ENCODE measurements around the gene ZCCHC3. TPM values are rescaled to one million over a fixed set of nuclear protein-coding genes. Genes with fewer than 3 reads are reported as not detected.
"Not testable (repeated sequence)": the region's sequence is repeated elsewhere in the genome, so short reads cannot be mapped to it uniquely, and the experiment has no call there.

Gene ZCCHC3
- total RNA-seq, 1 donor: 11.6 TPM

DNA sequence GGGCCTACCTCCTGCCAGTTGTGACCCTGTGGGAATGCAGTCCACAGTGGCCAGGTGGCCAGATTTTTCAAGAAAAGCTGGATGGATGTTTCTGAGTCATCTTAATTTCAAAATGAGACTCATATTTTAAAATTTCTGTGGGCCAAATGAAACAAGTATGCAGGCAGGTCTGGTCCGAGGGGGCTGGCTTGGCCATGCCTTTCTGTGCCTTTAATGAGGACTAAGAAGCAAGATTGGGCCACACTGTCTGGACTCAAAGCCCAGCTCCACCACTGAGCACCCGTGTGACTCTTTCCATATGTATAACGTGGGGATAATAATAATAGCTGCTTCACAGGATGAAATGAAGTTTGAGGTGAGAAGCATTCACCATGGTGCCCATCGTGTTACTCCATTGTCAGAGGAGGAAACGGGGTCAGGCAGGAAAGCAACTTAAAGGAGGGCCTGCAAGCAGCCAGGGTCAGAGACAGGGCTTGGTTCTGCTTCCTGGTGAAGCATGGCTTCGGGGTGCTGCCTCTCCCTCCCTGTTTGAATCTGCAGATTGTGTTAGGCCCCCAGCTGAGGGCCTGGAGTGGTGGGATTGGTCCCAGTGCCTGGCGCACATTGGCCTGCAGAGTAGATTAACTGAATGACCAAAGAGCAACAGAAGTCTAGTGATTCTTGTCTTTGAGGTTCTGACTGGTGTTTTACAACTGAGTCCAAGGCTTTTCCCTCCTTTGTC is 31.8 kb downstream of the ZCCHC3 start:
- H3K4me3 ChIP-seq (ENCODE audit: low read depth, low read length): peak overlapping the region; percentile 90

DNA sequence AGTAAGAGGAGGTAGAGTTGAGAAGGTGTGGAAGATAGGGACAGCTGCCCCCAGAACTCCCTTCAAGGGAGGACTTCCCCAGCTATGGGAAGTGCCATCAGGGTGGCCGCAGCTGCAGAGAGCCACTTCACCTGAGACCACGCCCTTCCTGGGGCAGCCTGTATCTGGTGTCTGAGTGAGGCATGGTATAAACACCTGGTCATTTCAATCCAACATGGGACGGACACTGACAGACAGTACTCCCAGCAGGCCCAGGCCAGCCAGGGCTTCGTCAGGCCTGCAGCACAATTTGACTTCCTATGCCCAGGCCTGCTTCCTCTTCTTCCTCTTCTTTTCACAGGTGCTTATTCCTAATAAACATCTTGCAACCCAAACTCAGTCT is 32.5 kb downstream of the ZCCHC3 start:
- TF ChIP-seq, protein P1, sequence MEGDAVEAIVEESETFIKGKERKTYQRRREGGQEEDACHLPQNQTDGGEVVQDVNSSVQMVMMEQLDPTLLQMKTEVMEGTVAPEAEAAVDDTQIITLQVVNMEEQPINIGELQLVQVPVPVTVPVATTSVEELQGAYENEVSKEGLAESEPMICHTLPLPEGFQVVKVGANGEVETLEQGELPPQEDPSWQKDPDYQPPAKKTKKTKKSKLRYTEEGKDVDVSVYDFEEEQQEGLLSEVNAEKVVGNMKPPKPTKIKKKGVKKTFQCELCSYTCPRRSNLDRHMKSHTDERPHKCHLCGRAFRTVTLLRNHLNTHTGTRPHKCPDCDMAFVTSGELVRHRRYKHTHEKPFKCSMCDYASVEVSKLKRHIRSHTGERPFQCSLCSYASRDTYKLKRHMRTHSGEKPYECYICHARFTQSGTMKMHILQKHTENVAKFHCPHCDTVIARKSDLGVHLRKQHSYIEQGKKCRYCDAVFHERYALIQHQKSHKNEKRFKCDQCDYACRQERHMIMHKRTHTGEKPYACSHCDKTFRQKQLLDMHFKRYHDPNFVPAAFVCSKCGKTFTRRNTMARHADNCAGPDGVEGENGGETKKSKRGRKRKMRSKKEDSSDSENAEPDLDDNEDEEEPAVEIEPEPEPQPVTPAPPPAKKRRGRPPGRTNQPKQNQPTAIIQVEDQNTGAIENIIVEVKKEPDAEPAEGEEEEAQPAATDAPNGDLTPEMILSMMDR (IDR thresholded peaks at IDR 0.05; ENCODE audit: insufficient read depth, low read length): no peak
- no peak overlapping the region for H3K4me3 ChIP-seq (ENCODE audit: low read depth, low read length)
- DNase-seq (ENCODE audit: low read depth): no peak

More for the DNA sequence above, 31.8 kb downstream of the ZCCHC3 start:
- no peak for DNase-seq (ENCODE audit: low read depth)
- TF ChIP-seq, protein P1 (IDR thresholded peaks at IDR 0.05; ENCODE audit: insufficient read depth, low read length): no peak

DNA sequence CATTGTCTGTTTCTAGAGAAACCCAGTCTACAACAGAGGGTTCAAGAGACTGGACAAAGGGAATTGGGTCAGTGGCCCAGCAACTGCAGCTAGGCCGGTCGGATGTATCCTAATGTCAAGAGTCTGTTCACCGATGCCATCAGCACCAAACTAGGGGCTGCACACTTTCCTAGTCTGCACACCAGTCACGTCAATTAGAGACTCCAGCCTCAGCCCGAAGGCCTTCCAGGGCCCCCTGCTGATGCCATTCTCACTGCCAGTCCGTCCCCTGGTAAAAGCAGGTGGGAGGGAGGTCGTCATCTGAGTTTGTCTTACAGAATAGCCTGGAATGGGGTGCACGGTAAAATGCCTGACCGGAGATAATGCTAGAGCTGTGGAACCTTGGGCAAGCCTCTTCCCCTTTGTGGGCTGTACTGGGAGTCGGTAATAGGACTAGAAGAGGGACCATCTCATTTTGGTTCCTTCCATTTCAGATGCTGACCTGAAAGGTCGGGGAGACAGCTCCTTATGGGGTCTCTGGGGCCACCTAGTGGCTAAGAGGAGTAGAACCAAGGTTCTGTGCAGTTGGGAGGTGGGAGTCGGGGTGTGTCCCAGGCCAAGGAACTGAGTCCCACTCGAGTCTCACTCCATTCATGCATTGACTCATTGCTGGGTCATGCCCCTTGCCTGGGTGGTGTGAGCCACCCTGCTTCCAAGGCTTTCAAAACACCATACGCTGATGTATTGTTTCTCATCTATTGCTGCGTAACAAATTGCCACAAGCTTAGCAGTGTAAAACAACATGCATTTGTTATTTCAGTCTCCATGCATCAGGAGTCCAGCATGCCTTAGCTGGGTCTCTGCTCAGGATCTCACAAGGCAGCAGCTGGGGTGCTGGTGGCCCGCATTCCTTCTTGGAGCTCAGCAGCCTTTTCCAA is 33.1 kb downstream of the ZCCHC3 start:
- peak; percentile 76 for DNase-seq (ENCODE audit: low read depth)
- H3K4me3 ChIP-seq (ENCODE audit: low read depth, low read length): no peak overlapping the region
- TF ChIP-seq, protein P1 (IDR thresholded peaks at IDR 0.05; ENCODE audit: insufficient read depth, low read length): peak; percentile 90

DNA sequence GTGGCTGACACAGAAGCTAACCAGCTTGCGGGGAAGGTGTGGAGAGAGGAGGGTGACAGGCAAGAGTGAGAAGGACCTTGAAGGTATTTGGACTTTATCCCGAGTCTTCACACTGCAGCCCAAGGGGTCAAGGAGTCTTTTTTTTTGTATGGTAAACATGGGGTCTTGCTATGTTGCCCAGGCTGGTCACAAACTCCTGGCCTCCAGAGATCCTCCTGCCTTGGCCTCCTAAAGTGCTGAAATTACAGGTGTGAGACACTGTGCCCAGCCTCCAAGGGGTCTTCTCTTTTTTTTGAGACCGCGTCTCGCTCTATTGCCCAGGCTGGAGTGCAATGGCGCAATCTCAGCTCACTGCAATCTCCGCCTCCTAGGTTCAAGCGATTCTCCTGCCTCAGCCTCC is 37.2 kb downstream of the ZCCHC3 start:
- H3K4me3 ChIP-seq (ENCODE audit: low read depth, low read length): no peak overlapping the region
- DNase-seq (ENCODE audit: low read depth): no peak
- TF ChIP-seq, protein P1 (IDR thresholded peaks at IDR 0.05; ENCODE audit: insufficient read depth, low read length): no peak

DNA sequence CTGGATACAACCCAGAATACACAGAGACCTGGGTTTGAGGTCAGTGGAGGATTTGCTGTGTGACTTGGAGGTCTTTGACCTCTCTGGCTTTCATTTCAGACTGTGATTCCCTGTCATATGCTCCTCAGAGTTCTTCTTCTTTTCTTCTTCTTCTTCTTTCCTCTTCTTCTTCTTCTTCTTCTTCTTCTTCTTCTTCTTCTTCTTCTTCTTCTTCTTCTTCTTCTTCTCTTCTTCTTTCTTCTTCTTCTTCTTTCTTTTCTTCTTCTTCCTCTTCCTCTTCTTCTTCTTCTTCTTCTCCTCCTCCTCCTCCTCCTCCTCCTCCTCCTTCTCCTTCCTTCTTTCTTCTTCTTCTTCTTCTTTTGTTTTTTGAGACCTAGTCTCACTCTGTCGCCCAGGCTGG is 38.7 kb downstream of the ZCCHC3 start:
- not testable (repeated sequence) for DNase-seq (ENCODE audit: low read depth); H3K4me3 ChIP-seq (ENCODE audit: low read depth, low read length)

DNA sequence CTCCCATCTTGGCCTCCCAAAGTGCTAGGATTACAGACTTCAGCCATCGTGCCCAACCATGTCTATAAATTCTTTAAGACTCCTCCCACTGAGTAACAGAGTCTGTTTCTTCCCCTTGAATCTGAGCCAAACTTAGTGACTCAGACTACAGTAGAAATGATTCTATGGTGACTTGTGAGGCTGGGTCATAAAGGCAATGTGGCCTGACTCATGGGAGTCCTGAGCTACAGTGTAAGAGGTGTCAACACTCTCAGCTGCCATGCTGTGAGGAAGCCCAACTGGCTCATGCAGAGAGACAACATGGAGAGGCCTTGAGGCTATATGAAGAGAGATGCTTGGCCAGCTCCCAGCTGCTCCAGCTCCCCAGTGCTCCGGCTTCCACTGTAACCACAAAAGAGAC is 44.3 kb downstream of the ZCCHC3 start:
- TF ChIP-seq, protein P1 (IDR thresholded peaks at IDR 0.05; ENCODE audit: insufficient read depth, low read length): no peak
- H3K4me3 ChIP-seq (ENCODE audit: low read depth, low read length): no peak overlapping the region
- peak; percentile 76 for DNase-seq (ENCODE audit: low read depth)

DNA sequence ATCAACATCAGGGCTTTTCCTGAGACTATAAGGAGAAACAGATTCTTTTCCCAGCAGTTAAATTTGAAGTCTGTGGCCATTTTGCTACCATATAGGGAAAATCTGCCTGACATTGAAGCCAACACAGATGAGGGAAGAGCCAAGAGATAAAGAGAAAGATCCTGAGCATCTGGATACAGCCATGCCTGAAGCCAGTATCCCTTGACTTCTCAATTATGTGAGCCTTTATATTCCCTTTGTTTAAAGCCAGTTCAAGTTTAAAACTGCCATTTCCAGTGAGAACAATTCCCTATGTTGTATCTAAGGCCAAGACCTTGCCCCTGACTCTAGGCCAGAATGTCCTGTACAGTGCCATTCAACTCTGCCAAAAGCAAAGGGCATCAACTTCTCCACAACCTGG is 45.7 kb downstream of the ZCCHC3 start:
- no peak for DNase-seq (ENCODE audit: low read depth)
- TF ChIP-seq, protein P1 (IDR thresholded peaks at IDR 0.05; ENCODE audit: insufficient read depth, low read length): no peak
- H3K4me3 ChIP-seq (ENCODE audit: low read depth, low read length): no peak overlapping the region
